H9 (cell line): ENCODE data around the gene NEU3. TPM values are rescaled to one million over a fixed set of nuclear protein-coding genes. Genes with fewer than 3 reads are reported as not detected.
A peak's percentile ranks its signal among the peaks of the same experiment; 100 is the strongest.

ENCODE experiments used
- DNase-seq: peaks from one replicate; pipeline ENCODE4 v3.0.0-alpha.2; 2017
- H2AFZ ChIP-seq: one replicate; pipeline ENCODE4 v1.6.1; 2013; ENCODE audit warnings: mild to moderate bottlenecking, low read length, control low read depth, moderate library complexity
- H2AK5ac ChIP-seq: 2 replicates; pipeline ENCODE4 v1.6.1; 2013; ENCODE audit warnings: low read length, control low read depth, mixed read lengths; ENCODE audit not compliant: insufficient read length
- H2BK120ac ChIP-seq: one replicate; pipeline ENCODE4 v1.6.1; 2013; ENCODE audit warnings: low read depth, mild to moderate bottlenecking, low read length, control low read depth, inconsistent platforms; ENCODE audit not compliant: poor library complexity, severe bottlenecking
- H2BK12ac ChIP-seq: 2 replicates; pipeline ENCODE4 v1.6.1; 2013; ENCODE audit warnings: low read length, control low read depth, mixed read lengths, low read depth; ENCODE audit not compliant: insufficient read length
- H2BK15ac ChIP-seq: 2 replicates; pipeline ENCODE4 v1.6.1; 2013; ENCODE audit warnings: low read depth, low read length, control low read depth
- H2BK20ac ChIP-seq: one replicate; pipeline ENCODE4 v1.6.1; 2013; ENCODE audit warnings: low read depth, mild to moderate bottlenecking, low read length, control low read depth, inconsistent platforms; ENCODE audit not compliant: poor library complexity, severe bottlenecking
- H2BK5ac ChIP-seq: 2 replicates; pipeline ENCODE4 v1.6.1; 2013; ENCODE audit warnings: low read length, control low read depth, mixed read lengths; ENCODE audit not compliant: insufficient read length
- H3K14ac ChIP-seq: 2 replicates; pipeline ENCODE4 v1.6.1; 2013; ENCODE audit warnings: low read length, control low read depth; ENCODE audit not compliant: insufficient read depth
- H3K18ac ChIP-seq: 2 replicates; pipeline ENCODE4 v1.6.1; 2013; ENCODE audit warnings: low read depth, mild to moderate bottlenecking, mixed read lengths, low read length, control low read depth; ENCODE audit not compliant: insufficient read length
- H3K23ac ChIP-seq: 2 replicates; pipeline ENCODE4 v1.6.1; 2013; ENCODE audit warnings: low read length, control low read depth, mixed read lengths, low read depth; ENCODE audit not compliant: insufficient read length
- H3K23me2 ChIP-seq: 2 replicates; pipeline ENCODE4 v1.6.1; 2013; ENCODE audit warnings: low read depth, mild to moderate bottlenecking, mixed read lengths, low read length, control low read depth; ENCODE audit not compliant: insufficient read length, poor library complexity, severe bottlenecking
- H3K27ac ChIP-seq: 2 replicates; pipeline ENCODE4 v1.5.1; 2013; ENCODE audit warnings: low read length, control low read depth, mixed read lengths, low read depth; ENCODE audit not compliant: insufficient read length
- H3K27me3 ChIP-seq: 2 replicates; pipeline ENCODE4 v1.6.1; 2013; ENCODE audit warnings: low read length, control low read depth, inconsistent platforms; ENCODE audit not compliant: insufficient read depth
- H3K4ac ChIP-seq: 2 replicates; pipeline ENCODE4 v1.6.1; 2013; ENCODE audit warnings: low read depth, mild to moderate bottlenecking, control low read depth, inconsistent platforms, low read length, moderate library complexity
- H3K4me1 ChIP-seq: 2 replicates; pipeline ENCODE4 v1.6.1; 2013; ENCODE audit warnings: low read length, control low read depth, inconsistent platforms; ENCODE audit not compliant: insufficient read depth
- H3K4me2 ChIP-seq: 2 replicates; pipeline ENCODE4 v1.6.1; 2013; ENCODE audit warnings: low read length, control low read depth, mixed read lengths; ENCODE audit not compliant: insufficient read length, insufficient read depth
- H3K56ac ChIP-seq: 2 replicates; pipeline ENCODE4 v1.6.1; 2013; ENCODE audit warnings: low read depth, mild to moderate bottlenecking, mixed read lengths, low read length, control low read depth; ENCODE audit not compliant: insufficient read length
- H3K79me1 ChIP-seq: 2 replicates; pipeline ENCODE4 v1.6.1; 2013; ENCODE audit warnings: low read depth, mild to moderate bottlenecking, moderate library complexity, low read length, control low read depth, inconsistent platforms; ENCODE audit not compliant: insufficient read depth, poor library complexity, severe bottlenecking
- H3K79me2 ChIP-seq: 2 replicates; pipeline ENCODE4 v1.6.1; 2013; ENCODE audit warnings: low read length, control low read depth, inconsistent platforms; ENCODE audit not compliant: insufficient read depth
- H3K9ac ChIP-seq: 2 replicates; pipeline ENCODE4 v1.6.1; 2013; ENCODE audit warnings: low read length, control low read depth, mixed read lengths; ENCODE audit not compliant: insufficient read length; ENCODE audit errors: extremely low read depth
- H3K9me3 ChIP-seq: one replicate; pipeline ENCODE4 v1.6.1; 2013; ENCODE audit warnings: low read depth, low read length, inconsistent platforms; ENCODE audit not compliant: control insufficient read depth
- H3T11ph ChIP-seq: one replicate; pipeline ENCODE4 v1.6.1; 2013; ENCODE audit warnings: mild to moderate bottlenecking, low read length, control low read depth, inconsistent platforms
- H4K20me1 ChIP-seq: one replicate; pipeline ENCODE4 v1.6.1; 2013; ENCODE audit not compliant: control insufficient read depth, insufficient read length, insufficient read depth
- H4K5ac ChIP-seq: 2 replicates; pipeline ENCODE4 v1.6.1; 2013; ENCODE audit warnings: low read depth, mild to moderate bottlenecking, mixed read lengths, low read length, control low read depth; ENCODE audit not compliant: insufficient read length
- H4K8ac ChIP-seq: replicated peaks from 2 replicates; pipeline ENCODE4 v1.6.1; 2013; ENCODE audit warnings: low read length, control low read depth, mixed read lengths, low read depth; ENCODE audit not compliant: insufficient read length
- H4K91ac ChIP-seq: 2 replicates; pipeline ENCODE4 v1.6.1; 2013; ENCODE audit warnings: low read depth, mild to moderate bottlenecking, moderate library complexity, mixed read lengths, low read length, control low read depth; ENCODE audit not compliant: insufficient read length
- H3K27ac Mint-ChIP-seq, 3 experiments: 2 replicates in 2 of 3; 3 replicates in 1 of 3; pipeline ENCODE4 v1.8.0; 2020 to 2021; ENCODE audit warnings: mixed read lengths in 3 of 3, mild to moderate bottlenecking in 1 of 3, moderate library complexity in 1 of 3
- H3K27me3 Mint-ChIP-seq: 2 replicates; pipeline ENCODE4 v1.8.0; 2021; ENCODE audit warnings: low read depth, mild to moderate bottlenecking, moderate library complexity, mixed read lengths
- H3K36me3 Mint-ChIP-seq, 3 experiments: 2 replicates in 2 of 3; 3 replicates in 1 of 3; pipeline ENCODE4 v1.8.0; 2020 to 2021; ENCODE audit warnings: low read depth in 3 of 3, mixed read lengths in 3 of 3; ENCODE audit not compliant: insufficient read depth in 1 of 3
- H3K4me1 Mint-ChIP-seq, 2 experiments: 2 replicates each; pipeline ENCODE4 v1.8.0; 2020; ENCODE audit warnings: mixed read lengths in 2 of 2
- H3K4me3 Mint-ChIP-seq, 2 experiments: 2 replicates in 1 of 2; 3 replicates in 1 of 2; pipeline ENCODE4 v1.8.0; 2020 to 2021; ENCODE audit warnings: mild to moderate bottlenecking in 2 of 2, mixed read lengths in 2 of 2, moderate library complexity in 1 of 2
- H3K9me3 Mint-ChIP-seq, 2 experiments: 2 replicates in 1 of 2; 3 replicates in 1 of 2; pipeline ENCODE4 v1.8.0; 2020; ENCODE audit warnings: mild to moderate bottlenecking in 2 of 2, mixed read lengths in 2 of 2, moderate library complexity in 1 of 2
- total RNA-seq: library from RNA; stranded (reverse); gene quantifications from 2 replicates; pipeline ENCODE4 v1.2.1, GENCODE V29; 2021
- TF ChIP-seq, protein P1 (sequence below): fragments of 200-600 bp; sonication (generic); conservative IDR thresholded peaks from 3 replicates; pipeline ENCODE4 v1.8.0; 2021; ENCODE audit warnings: antibody characterized with exemption, mild to moderate bottlenecking

The NEU3 gene
- total RNA-seq, 1 experiment from 2014 or later: 15.9 TPM

DNA sequence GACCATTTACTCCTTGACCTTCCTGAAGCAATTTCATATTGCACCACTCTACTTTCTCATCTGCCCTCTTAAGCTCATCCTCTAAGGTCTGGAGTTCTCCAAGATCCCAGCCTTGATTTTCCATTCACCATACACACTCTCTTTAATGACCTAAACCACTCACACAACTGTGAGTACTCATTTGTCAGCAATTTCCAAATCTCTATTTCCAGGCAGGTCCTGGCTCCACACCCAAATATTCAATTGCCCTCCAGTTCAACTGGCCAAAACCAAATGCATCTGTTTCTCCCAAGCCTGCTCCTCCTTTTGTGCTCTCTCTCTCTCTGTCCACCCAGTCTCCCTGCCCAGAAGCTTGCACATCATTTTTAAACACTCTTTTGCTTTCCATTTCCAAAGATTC is 39.6 kb downstream of the NEU3 start:
- Histone ChIP-seq H3K23ac (no peak overlapping the region), H2AK5ac (no peak overlapping the region), H3K27me3 (no peaks in the 10 kb centered on the region), H3K4ac (no peak overlapping the region), H4K5ac (no peak overlapping the region), H3K4me2 (no peak overlapping the region), H3K14ac (no peak overlapping the region), H2BK15ac (no peak overlapping the region), H3K23me2 (no peaks in the 10 kb centered on the region), H3K79me2 (no peaks in the 10 kb centered on the region), H2BK120ac (no peak overlapping the region), H4K91ac (no peak overlapping the region), H3K9ac (no peak overlapping the region), H3K4me1 (no peaks in the 10 kb centered on the region), H4K20me1 (no peaks in the 10 kb centered on the region), H3K27ac (no peak overlapping the region), H4K8ac (no peak overlapping the region), H3K56ac (no peak overlapping the region), H3K79me1 (no peaks in the 10 kb centered on the region), H2BK12ac (no peak overlapping the region), H2BK5ac (no peak overlapping the region), H2AFZ (no peak overlapping the region), H3K9me3 (no peaks in the 10 kb centered on the region), H3T11ph (no peak overlapping the region), H3K18ac (no peak overlapping the region), H2BK20ac (no peak overlapping the region)
- Mint-ChIP-seq H3K9me3 (no peaks in the 10 kb centered on the region), H3K4me3 (no peak overlapping the region), H3K36me3 (no peaks in the 10 kb centered on the region), H3K4me1 (no peaks in the 10 kb centered on the region), H3K27me3 (no peaks in the 10 kb centered on the region), H3K27ac (no peak overlapping the region)
- TF ChIP-seq, protein P1, sequence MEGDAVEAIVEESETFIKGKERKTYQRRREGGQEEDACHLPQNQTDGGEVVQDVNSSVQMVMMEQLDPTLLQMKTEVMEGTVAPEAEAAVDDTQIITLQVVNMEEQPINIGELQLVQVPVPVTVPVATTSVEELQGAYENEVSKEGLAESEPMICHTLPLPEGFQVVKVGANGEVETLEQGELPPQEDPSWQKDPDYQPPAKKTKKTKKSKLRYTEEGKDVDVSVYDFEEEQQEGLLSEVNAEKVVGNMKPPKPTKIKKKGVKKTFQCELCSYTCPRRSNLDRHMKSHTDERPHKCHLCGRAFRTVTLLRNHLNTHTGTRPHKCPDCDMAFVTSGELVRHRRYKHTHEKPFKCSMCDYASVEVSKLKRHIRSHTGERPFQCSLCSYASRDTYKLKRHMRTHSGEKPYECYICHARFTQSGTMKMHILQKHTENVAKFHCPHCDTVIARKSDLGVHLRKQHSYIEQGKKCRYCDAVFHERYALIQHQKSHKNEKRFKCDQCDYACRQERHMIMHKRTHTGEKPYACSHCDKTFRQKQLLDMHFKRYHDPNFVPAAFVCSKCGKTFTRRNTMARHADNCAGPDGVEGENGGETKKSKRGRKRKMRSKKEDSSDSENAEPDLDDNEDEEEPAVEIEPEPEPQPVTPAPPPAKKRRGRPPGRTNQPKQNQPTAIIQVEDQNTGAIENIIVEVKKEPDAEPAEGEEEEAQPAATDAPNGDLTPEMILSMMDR: no peak
- DNase-seq: peak; percentile 3
